ENCODE measurements around the gene GEN1. TPM values are rescaled to one million over a fixed set of nuclear protein-coding genes. Genes with fewer than 3 reads are reported as not detected.

Gene GEN1
- total and polyA plus RNA-seq, 10 of the 15 experiments (the other 5 are each of a cell fraction or from before 2014, with no cell fraction given), result 6.0 to 49.6 (median 36.0) TPM

- TF ChIP-seq CEBPZ (IDR thresholded peaks at IDR 0.05; ENCODE audit: low read depth, low read length) (no peak), CHD1 (IDR thresholded peaks at IDR 0.05; ENCODE audit: low read depth, low read length) (no peak), TCF3 (IDR thresholded peaks at IDR 0.05; ENCODE audit: borderline replicate concordance, insufficient read depth, low read depth, low read length) (no peak), CEBPB (IDR thresholded peaks at IDR 0.05; ENCODE audit: borderline replicate concordance in 1 of 2, low read depth in 2 of 2, low read length in 2 of 2) (no peak), ZZZ3 (IDR thresholded peaks at IDR 0.05; ENCODE audit: control insufficient read depth, insufficient read length, low read depth) (no peak), TARDBP (IDR thresholded peaks at IDR 0.05; ENCODE audit: borderline replicate concordance) (no peak), MEF2B (IDR thresholded peaks at IDR 0.05; ENCODE audit: partially characterized antibody, poor library complexity, severe bottlenecking) (no peak), USF1 (IDR thresholded peaks at IDR 0.05; ENCODE audit: borderline replicate concordance, extremely low read length, insufficient read depth, low read depth, low read length) (no peak), ZNF592 (IDR thresholded peaks at IDR 0.05) (no peak), TAF1 (IDR thresholded peaks at IDR 0.05; ENCODE audit: borderline replicate concordance, low read depth, low read length) (no peak), PRDM15 (CRISPR knock-in tag; IDR thresholded peaks at IDR 0.05) (no peak), CREB1 (IDR thresholded peaks at IDR 0.05; ENCODE audit: low read depth) (no peak), SMC3 (IDR thresholded peaks at IDR 0.05; ENCODE audit: borderline replicate concordance, low read length) (no peak), NRF1 (conservative IDR thresholded peaks at IDR 0.05; ENCODE audit: low read depth, low read length) (no peak), YY1 (IDR thresholded peaks at IDR 0.05; ENCODE audit: low read depth, low read length) (no peak), RCOR1 (conservative IDR thresholded peaks at IDR 0.05; ENCODE audit: low read depth, low read length) (no peak)
These were observed 67.9 kb downstream of the GEN1 start (continued) for GRCh38 chr2:17821535-17822444.
